ENCODE data around the gene KCNJ3. TPM values are rescaled to one million over a fixed set of nuclear protein-coding genes. Genes with fewer than 3 reads are reported as not detected.

Gene KCNJ3
- total and polyA plus RNA-seq, 7 experiments from 2014 or later: not detected

- H3K4me1 Mint-ChIP-seq: no peaks in the 10 kb centered on the region
- peaks cover 0 to 16% (median 3%) of the 10 kb centered on the region in 11 donors for H3K9me3 Mint-ChIP-seq
- ChIA-PET POLR2A (no interaction called here), CTCF (no interaction called here)
- peaks cover 0 to 3% (median 0%) of the 10 kb centered on the region in 5 donors for H3K36me3 Mint-ChIP-seq
- H3K27ac Mint-ChIP-seq: no peak overlapping the region
- H3K27me3 Mint-ChIP-seq: no peaks in the 10 kb centered on the region
- H3K4me1 ChIP-seq (ENCODE audit: control insufficient read depth in 2 of 2, insufficient read depth in 2 of 2, low read length in 2 of 2): no peaks in the 10 kb centered on the region
- H3K9me3 ChIP-seq (ENCODE audit: control insufficient read depth in 2 of 3, low read length in 3 of 3): no peaks in the 10 kb centered on the region
- ATAC-seq (no peak), DNase-seq (no peak)
- no peak overlapping the region for H3K4me3 ChIP-seq (ENCODE audit: low read length)
- no peaks in the 10 kb centered on the region for H3K27me3 ChIP-seq (ENCODE audit: control insufficient read depth in 2 of 2, insufficient read depth in 2 of 2, low read length in 2 of 2)
- H3K4me3 Mint-ChIP-seq: no peak overlapping the region
- H3K27ac ChIP-seq (ENCODE audit: low read depth, low read length): no peak overlapping the region
- H3K36me3 ChIP-seq (ENCODE audit: control insufficient read depth in 2 of 3, insufficient read depth in 3 of 3, low read length in 3 of 3): no peaks in the 10 kb centered on the region
- intact Hi-C loops (cut with micrococcal nuclease): no loop called here
Observed at GRCh38 chr2:154681741-154682140, 16.8 kb upstream of the KCNJ3 start.

GRCh38 chr2:154686162-154686561 lies 12.3 kb upstream of the KCNJ3 start:
- Histone ChIP-seq H3K4me1 (ENCODE audit: control insufficient read depth in 2 of 2, insufficient read depth in 2 of 2, low read length in 2 of 2) (no peaks in the 10 kb centered on the region), H3K9me3 (ENCODE audit: control insufficient read depth in 2 of 3, low read length in 3 of 3) (no peaks in the 10 kb centered on the region), H3K27ac (ENCODE audit: low read depth, low read length) (no peak overlapping the region), H3K36me3 (ENCODE audit: control insufficient read depth in 2 of 3, insufficient read depth in 3 of 3, low read length in 3 of 3) (no peaks in the 10 kb centered on the region), H3K27me3 (ENCODE audit: control insufficient read depth in 2 of 2, insufficient read depth in 2 of 2, low read length in 2 of 2) (no peaks in the 10 kb centered on the region), H3K4me3 (ENCODE audit: low read length) (no peak overlapping the region)
- Mint-ChIP-seq H3K36me3 (peaks cover 0 to 3% (median 0%) of the 10 kb centered on the region in 5 donors), H3K4me3 (no peak overlapping the region), H3K9me3 (peaks cover 0 to 13% (median 0%) of the 10 kb centered on the region in 11 donors), H3K4me1 (no peaks in the 10 kb centered on the region), H3K27me3 (no peaks in the 10 kb centered on the region), H3K27ac (no peak overlapping the region)
- intact Hi-C loops (cut with micrococcal nuclease): loop anchor here in 1 of 2 donors (5.0 kb wide), 1 partner anchor 284 kb away; no protein-coding TSS in a partner anchor
- DNase-seq (no peak), ATAC-seq (no peak)
- CTCF ChIA-PET: no interaction called here
- POLR2A ChIA-PET: no interaction called here

GRCh38 chr2:154688373-154688772 lies 10.1 kb upstream of the KCNJ3 start:
- Histone ChIP-seq H3K9me3 (ENCODE audit: control insufficient read depth in 2 of 3, low read length in 3 of 3) (no peaks in the 10 kb centered on the region), H3K27me3 (ENCODE audit: control insufficient read depth in 2 of 2, insufficient read depth in 2 of 2, low read length in 2 of 2) (no peaks in the 10 kb centered on the region), H3K36me3 (ENCODE audit: control insufficient read depth in 2 of 3, insufficient read depth in 3 of 3, low read length in 3 of 3) (no peaks in the 10 kb centered on the region), H3K4me3 (ENCODE audit: low read length) (no peak overlapping the region), H3K4me1 (ENCODE audit: control insufficient read depth in 2 of 2, insufficient read depth in 2 of 2, low read length in 2 of 2) (no peaks in the 10 kb centered on the region), H3K27ac (ENCODE audit: low read depth, low read length) (no peak overlapping the region)
- no peak overlapping the region for H3K27ac Mint-ChIP-seq
- H3K27me3 Mint-ChIP-seq: no peaks in the 10 kb centered on the region
- DNase-seq: no peak
- H3K4me3 Mint-ChIP-seq: no peak overlapping the region
- peaks cover 0 to 10% (median 0%) of the 10 kb centered on the region in 11 donors for H3K9me3 Mint-ChIP-seq
- intact Hi-C loops (cut with micrococcal nuclease): loop anchor here in 1 of 2 donors (5.0 kb wide), 1 partner anchor 286 kb away; no protein-coding TSS in a partner anchor
- no peak for ATAC-seq
- no peaks in the 10 kb centered on the region for H3K4me1 Mint-ChIP-seq
- ChIA-PET CTCF (no interaction called here), POLR2A (no interaction called here)
- no peaks in the 10 kb centered on the region for H3K36me3 Mint-ChIP-seq

GRCh38 chr2:154689158-154689557 lies 9.3 kb upstream of the KCNJ3 start:
- Histone ChIP-seq H3K27me3 (ENCODE audit: control insufficient read depth in 2 of 2, insufficient read depth in 2 of 2, low read length in 2 of 2) (no peaks in the 10 kb centered on the region), H3K4me1 (ENCODE audit: control insufficient read depth in 2 of 2, insufficient read depth in 2 of 2, low read length in 2 of 2) (no peaks in the 10 kb centered on the region), H3K27ac (ENCODE audit: low read depth, low read length) (no peak overlapping the region), H3K36me3 (ENCODE audit: control insufficient read depth in 2 of 3, insufficient read depth in 3 of 3, low read length in 3 of 3) (no peaks in the 10 kb centered on the region), H3K4me3 (ENCODE audit: low read length) (no peak overlapping the region), H3K9me3 (ENCODE audit: control insufficient read depth in 2 of 3, low read length in 3 of 3) (no peaks in the 10 kb centered on the region)
- intact Hi-C loops (cut with micrococcal nuclease): loop anchor here in 1 of 2 donors (5.0 kb wide), 1 partner anchor 287 kb away; no protein-coding TSS in a partner anchor
- no peaks in the 10 kb centered on the region for H3K36me3 Mint-ChIP-seq
- ATAC-seq (no peak), DNase-seq (no peak)
- H3K27me3 Mint-ChIP-seq: peaks cover 0 to 3% (median 0%) of the 10 kb centered on the region in 5 donors
- no peaks in the 10 kb centered on the region for H3K4me1 Mint-ChIP-seq
- no peak overlapping the region for H3K4me3 Mint-ChIP-seq
- CTCF ChIA-PET: no interaction called here
- H3K9me3 Mint-ChIP-seq: peaks cover 0 to 10% (median 0%) of the 10 kb centered on the region in 11 donors
- POLR2A ChIA-PET: no interaction called here
- H3K27ac Mint-ChIP-seq: no peak overlapping the region

GRCh38 chr2:154692927-154693326 lies 5.6 kb upstream of the KCNJ3 start:
- Mint-ChIP-seq H3K9me3 (peaks cover 0 to 5% (median 0%) of the 10 kb centered on the region in 11 donors), H3K27ac (no peak overlapping the region), H3K36me3 (no peaks in the 10 kb centered on the region), H3K27me3 (peaks cover 14 to 27% (median 20%) of the 10 kb centered on the region in 5 donors), H3K4me3 (no peak overlapping the region), H3K4me1 (no peaks in the 10 kb centered on the region)
- H3K4me3 ChIP-seq (ENCODE audit: low read length): no peak overlapping the region
- no peaks in the 10 kb centered on the region for H3K36me3 ChIP-seq (ENCODE audit: control insufficient read depth in 2 of 3, insufficient read depth in 3 of 3, low read length in 3 of 3)
- H3K27ac ChIP-seq (ENCODE audit: low read depth, low read length): no peak overlapping the region
- H3K4me1 ChIP-seq (ENCODE audit: control insufficient read depth in 2 of 2, insufficient read depth in 2 of 2, low read length in 2 of 2): no peaks in the 10 kb centered on the region
- CTCF ChIA-PET: no interaction called here
- ATAC-seq: no peak
- H3K27me3 ChIP-seq (ENCODE audit: control insufficient read depth in 2 of 2, insufficient read depth in 2 of 2, low read length in 2 of 2): no peaks in the 10 kb centered on the region
- H3K9me3 ChIP-seq (ENCODE audit: control insufficient read depth in 2 of 3, low read length in 3 of 3): no peaks in the 10 kb centered on the region
- DNase-seq: no peak
- intact Hi-C loops (cut with micrococcal nuclease): no loop called here
- POLR2A ChIA-PET: no interaction called here

GRCh38 chr2:154693741-154694340 lies 4.7 kb upstream of the KCNJ3 start:
- ChIA-PET POLR2A (no interaction called here), CTCF (no interaction called here)
- Mint-ChIP-seq H3K9me3 (peaks cover 0 to 5% (median 0%) of the 10 kb centered on the region in 11 donors), H3K36me3 (no peaks in the 10 kb centered on the region), H3K4me3 (no peak overlapping the region), H3K4me1 (peaks cover 0 to 2% (median 1%) of the 10 kb centered on the region in 7 donors), H3K27me3 (peaks cover 16 to 29% (median 24%) of the 10 kb centered on the region in 5 donors), H3K27ac (no peak overlapping the region)
- no peaks in the 10 kb centered on the region for H3K27me3 ChIP-seq (ENCODE audit: control insufficient read depth in 2 of 2, insufficient read depth in 2 of 2, low read length in 2 of 2)
- no peaks in the 10 kb centered on the region for H3K36me3 ChIP-seq (ENCODE audit: control insufficient read depth in 2 of 3, insufficient read depth in 3 of 3, low read length in 3 of 3)
- no peak overlapping the region for H3K4me3 ChIP-seq (ENCODE audit: low read length)
- ATAC-seq: no peak
- no peak for DNase-seq
- intact Hi-C loops (cut with micrococcal nuclease): no loop called here
- no peaks in the 10 kb centered on the region for H3K4me1 ChIP-seq (ENCODE audit: control insufficient read depth in 2 of 2, insufficient read depth in 2 of 2, low read length in 2 of 2)
- H3K9me3 ChIP-seq (ENCODE audit: control insufficient read depth in 2 of 3, low read length in 3 of 3): no peaks in the 10 kb centered on the region
- H3K27ac ChIP-seq (ENCODE audit: low read depth, low read length): no peak overlapping the region

- intact Hi-C loops (cut with micrococcal nuclease): no loop called here
- ChIA-PET CTCF (no interaction called here), POLR2A (no interaction called here)
- Mint-ChIP-seq H3K36me3 (peaks cover 0 to 3% (median 0%) of the 10 kb centered on the region in 5 donors), H3K4me3 (no peak overlapping the region), H3K9me3 (peaks cover 0 to 9% (median 3%) of the 10 kb centered on the region in 11 donors), H3K4me1 (peaks cover 2 to 11% (median 4%) of the 10 kb centered on the region in 7 donors), H3K27ac (no peak overlapping the region), H3K27me3 (peaks cover 26 to 40% (median 34%) of the 10 kb centered on the region in 5 donors)
- no peaks in the 10 kb centered on the region for H3K9me3 ChIP-seq (ENCODE audit: control insufficient read depth in 2 of 3, low read length in 3 of 3)
- H3K27me3 ChIP-seq (ENCODE audit: control insufficient read depth in 2 of 2, insufficient read depth in 2 of 2, low read length in 2 of 2): no peaks in the 10 kb centered on the region
- DNase-seq (no peak), ATAC-seq (no peak)
- no peaks in the 10 kb centered on the region for H3K4me1 ChIP-seq (ENCODE audit: control insufficient read depth in 2 of 2, insufficient read depth in 2 of 2, low read length in 2 of 2)
- no peaks in the 10 kb centered on the region for H3K36me3 ChIP-seq (ENCODE audit: control insufficient read depth in 2 of 3, insufficient read depth in 3 of 3, low read length in 3 of 3)
- no peak overlapping the region for H3K27ac ChIP-seq (ENCODE audit: low read depth, low read length)
- no peak overlapping the region for H3K4me3 ChIP-seq (ENCODE audit: low read length)
Observed at GRCh38 chr2:154694881-154695280, 3.6 kb upstream of the KCNJ3 start.

Measured in naive thymus-derived CD4-positive, alpha-beta T cell (primary cell).